ENCODE measurements around the gene PLCB1. TPM values are rescaled to one million over a fixed set of nuclear protein-coding genes. Genes with fewer than 3 reads are reported as not detected.

Gene PLCB1
- total and polyA plus RNA-seq, 7 donors, result 1.5 to 10.7 (median 4.2) TPM

GRCh38 chr20:8213831-8214587, 81.9 kb downstream of the PLCB1 start:
- intact Hi-C loops (cut with DNase I), result no loop called here
- peak overlapping the region; percentile 30 for H3K4me3 ChIP-seq

GRCh38 chr20:8215361-8215781, 83.3 kb downstream of the PLCB1 start:
- Histone ChIP-seq H3K4me3 (no peak overlapping the region), H3K27me3 (ENCODE audit: insufficient read depth in 3 of 3, low read length in 2 of 3) (no peaks in the 10 kb centered on the region), H3K36me3 (ENCODE audit: insufficient read depth in 1 of 2, low read depth in 1 of 2) (no peaks in the 10 kb centered on the region), H3K27ac (no peak overlapping the region), H3K4me1 (peaks cover 5% of the 10 kb centered on the region), H3K9me3 (no peaks in the 10 kb centered on the region)
- no peak for TF ChIP-seq CTCF (IDR thresholded peaks at IDR 0.05)
- WGBS, 3 donors, result 54 to 58% (median 56%) methylated on average over 8 of the region's 8 CpGs
- DNase-seq, result no peak
- intact Hi-C loops (cut with DNase I), result no loop called here
- ATAC-seq, result no peak

More at GRCh38 chr20:8213831-8214587, 81.9 kb downstream of the PLCB1 start:
- Histone ChIP-seq H3K36me3 (ENCODE audit: insufficient read depth in 1 of 2, low read depth in 1 of 2) (no peaks in the 10 kb centered on the region), H3K27ac (no peak overlapping the region), H3K27me3 (ENCODE audit: insufficient read depth in 3 of 3, low read length in 2 of 3) (no peaks in the 10 kb centered on the region), H3K9me3 (no peaks in the 10 kb centered on the region), H3K4me1 (peaks cover 5% of the 10 kb centered on the region)
- WGBS, 3 donors, result 78 to 80% (median 79%) methylated on average over 12 of the region's 12 CpGs
- no peak for DNase-seq
- no peak for TF ChIP-seq CTCF (IDR thresholded peaks at IDR 0.05)
- ATAC-seq, result no peak

GRCh38 chr20:8216375-8217200, 84.5 kb downstream of the PLCB1 start:
- H3K27me3 ChIP-seq (ENCODE audit: insufficient read depth in 3 of 3, low read length in 2 of 3), result no peaks in the 10 kb centered on the region
- intact Hi-C loops (cut with DNase I), result no loop called here
- no peak for ATAC-seq
- H3K9me3 ChIP-seq, result no peaks in the 10 kb centered on the region
- H3K4me3 ChIP-seq, result no peak overlapping the region
- WGBS, 3 donors, result 88 to 91% (median 88%) methylated on average over 5 of the region's 5 CpGs
- H3K27ac ChIP-seq, result no peak overlapping the region
- DNase-seq, result no peak
- H3K36me3 ChIP-seq (ENCODE audit: insufficient read depth in 1 of 2, low read depth in 1 of 2), result no peaks in the 10 kb centered on the region
- TF ChIP-seq CTCF (IDR thresholded peaks at IDR 0.05), result no peak
- H3K4me1 ChIP-seq, result peaks cover 8% of the 10 kb centered on the region

- DNase-seq, result no peak
- Histone ChIP-seq H3K4me3 (no peak overlapping the region), H3K36me3 (ENCODE audit: insufficient read depth in 1 of 2, low read depth in 1 of 2) (no peaks in the 10 kb centered on the region), H3K9me3 (no peaks in the 10 kb centered on the region), H3K27ac (no peak overlapping the region), H3K4me1 (peaks cover 10% of the 10 kb centered on the region), H3K27me3 (ENCODE audit: insufficient read depth in 3 of 3, low read length in 2 of 3) (no peaks in the 10 kb centered on the region)
- TF ChIP-seq CTCF (IDR thresholded peaks at IDR 0.05), result no peak
- intact Hi-C loops (cut with DNase I), result no loop called here
- ATAC-seq, result no peak
These were observed 86.8 kb downstream of the PLCB1 start for GRCh38 chr20:8218861-8219260.
